IMR-90 (cell line): ENCODE data around the gene THOC6. TPM values are rescaled to one million over a fixed set of nuclear protein-coding genes. Genes with fewer than 3 reads are reported as not detected.

Source experiments
- ATAC-seq: fragments of 200-7000 bp; cut with Tn5 transposase; 2 replicates; pipeline ENCODE4 v1.9.1; 2020; ENCODE audit warnings: low read depth, mild to moderate bottlenecking, moderate library complexity
- BruUV-seq: library from RNA; stranded (reverse); fragments of 400-500 nt; replicated peaks from 2 replicates; lab custom pipeline; 2021; lab: Mats Ljungman, UMichigan
- CTCF ChIA-PET: fragments of 300-600 bp; formaldehyde crosslinking; extraction: SDS; loops from one replicate; lab custom pipeline; 2021; ENCODE audit warnings: antibody characterized with exemption; lab: Yijun Ruan, JAX
- POLR2A ChIA-PET: fragments of 300-600 bp; sonication (Branson Sonifier 250); formaldehyde crosslinking; loops from one replicate; lab custom pipeline; 2022; ENCODE audit warnings: antibody characterized with exemption; ENCODE audit not compliant: unreplicated experiment; lab: Charles Lee
- DNase-seq: peaks from one replicate; pipeline ENCODE4 v3.0.0; 2013
- H2AFZ ChIP-seq: replicated peaks from 2 replicates; pipeline ENCODE3; 2013; ENCODE audit warnings: low read length, mild to moderate bottlenecking; ENCODE audit not compliant: poor library complexity
- H2AK5ac ChIP-seq: 2 replicates; pipeline ENCODE4 v1.6.1; 2013; ENCODE audit warnings: low read depth, low read length, inconsistent platforms
- H2AK9ac ChIP-seq: replicated peaks from 2 replicates; pipeline ENCODE3; 2013; ENCODE audit warnings: mild to moderate bottlenecking, low read depth, low read length, moderate library complexity; ENCODE audit not compliant: poor library complexity
- H2BK120ac ChIP-seq: 2 replicates; pipeline ENCODE4 v1.6.1; 2013; ENCODE audit warnings: low read depth, low read length, inconsistent platforms
- H2BK15ac ChIP-seq: 3 replicates; pipeline ENCODE4 v1.6.1; 2013; ENCODE audit warnings: low read depth, low read length, inconsistent platforms
- H2BK20ac ChIP-seq: 2 replicates; pipeline ENCODE4 v1.6.1; 2013; ENCODE audit warnings: low read depth, mild to moderate bottlenecking, inconsistent platforms, low read length, moderate library complexity
- H2BK5ac ChIP-seq: 2 replicates; pipeline ENCODE4 v1.6.1; 2013; ENCODE audit warnings: mild to moderate bottlenecking, low read depth, low read length, inconsistent platforms; ENCODE audit not compliant: poor library complexity, severe bottlenecking
- H3K14ac ChIP-seq: replicated peaks from 2 replicates; pipeline ENCODE4 v1.6.1; 2013; ENCODE audit warnings: low read depth, low read length, inconsistent platforms
- H3K18ac ChIP-seq: 2 replicates; pipeline ENCODE4 v1.6.1; 2013; ENCODE audit warnings: low read depth, low read length, control low read depth
- H3K23ac ChIP-seq: 2 replicates; pipeline ENCODE4 v1.6.1; 2013; ENCODE audit warnings: low read depth, low read length, inconsistent platforms
- H3K27ac ChIP-seq: 2 replicates; pipeline ENCODE4 v1.5.1; 2013; ENCODE audit warnings: mild to moderate bottlenecking, control low read depth, low read length; ENCODE audit not compliant: insufficient read depth
- H3K27me3 ChIP-seq: 2 replicates; pipeline ENCODE4 v1.6.1; 2013; ENCODE audit warnings: low read length; ENCODE audit not compliant: control insufficient read depth, insufficient read depth
- H3K36me3 ChIP-seq: 2 replicates; pipeline ENCODE4 v1.6.1; 2013; ENCODE audit warnings: low read length, mixed read lengths; ENCODE audit not compliant: control insufficient read depth, insufficient read depth
- H3K4ac ChIP-seq: 2 replicates; pipeline ENCODE4 v1.6.1; 2013; ENCODE audit warnings: low read depth, low read length, inconsistent platforms
- H3K4me1 ChIP-seq: 2 replicates; pipeline ENCODE4 v1.6.1; 2013; ENCODE audit warnings: low read length, mixed read lengths; ENCODE audit not compliant: control insufficient read depth, insufficient read depth
- H3K4me2 ChIP-seq: 2 replicates; pipeline ENCODE4 v1.6.1; 2013; ENCODE audit warnings: low read depth, mild to moderate bottlenecking, control low read depth, low read length, moderate library complexity
- H3K4me3 ChIP-seq: 2 replicates; pipeline ENCODE4 v1.5.1; 2013; ENCODE audit warnings: low read depth, mild to moderate bottlenecking, control low read depth, low read length, moderate library complexity; ENCODE audit not compliant: insufficient read depth
- H3K56ac ChIP-seq: 2 replicates; pipeline ENCODE4 v1.6.1; 2013; ENCODE audit warnings: low read length, inconsistent platforms; ENCODE audit not compliant: insufficient read depth; ENCODE audit errors: extremely low read depth
- H3K79me1 ChIP-seq, 2 experiments: 2 replicates each; pipeline ENCODE4 v1.6.1; 2013; ENCODE audit warnings: low read length in 2 of 2, inconsistent platforms in 1 of 2, low read depth in 1 of 2
- H3K9ac ChIP-seq: 2 replicates; pipeline ENCODE4 v1.6.1; 2013; ENCODE audit warnings: low read depth, low read length, control low read depth
- H3K9me1 ChIP-seq: 2 replicates; pipeline ENCODE4 v1.6.1; 2013; ENCODE audit warnings: low read length, inconsistent platforms; ENCODE audit not compliant: insufficient read depth
- H3K9me3 ChIP-seq: 2 replicates; pipeline ENCODE4 v1.6.1; 2013; ENCODE audit warnings: low read length; ENCODE audit not compliant: control insufficient read depth, insufficient read depth
- H4K20me1 ChIP-seq: 2 replicates; pipeline ENCODE4 v1.6.1; 2013; ENCODE audit warnings: low read length, inconsistent platforms; ENCODE audit not compliant: insufficient read depth
- H4K5ac ChIP-seq: 2 replicates; pipeline ENCODE4 v1.6.1; 2013; ENCODE audit warnings: mild to moderate bottlenecking, low read depth, low read length, control low read depth
- H4K8ac ChIP-seq, 2 experiments: 2 replicates each; pipeline ENCODE4 v1.6.1; 2013; ENCODE audit warnings: low read depth in 2 of 2, low read length in 2 of 2, control low read depth in 1 of 2, inconsistent platforms in 1 of 2
- H4K91ac ChIP-seq: 2 replicates; pipeline ENCODE4 v1.6.1; 2013; ENCODE audit warnings: low read depth, low read length, inconsistent platforms; ENCODE audit not compliant: insufficient read depth
- BHLHE40 ChIP-seq: fragments of 150-350 bp; IDR thresholded peaks from 2 replicates; pipeline ENCODE4 v1.6.1; 2016; ENCODE audit warnings: mild to moderate bottlenecking, low read depth, low read length
- CEBPB ChIP-seq: IDR thresholded peaks from 2 replicates; pipeline ENCODE4 v1.6.1; 2012; ENCODE audit warnings: low read depth, low read length, improper control_type of control experiment
- ELK1 ChIP-seq: fragments of 150-350 bp; IDR thresholded peaks from 2 replicates; pipeline ENCODE4 v1.6.1; 2016; ENCODE audit warnings: low read depth, mild to moderate bottlenecking, low read length, moderate library complexity, borderline replicate concordance
- FOS ChIP-seq: fragments of 150-350 bp; IDR thresholded peaks from 2 replicates; pipeline ENCODE4 v1.6.1; 2016; ENCODE audit warnings: low read depth, low read length
- MAFK ChIP-seq: IDR thresholded peaks from 2 replicates; pipeline ENCODE4 v1.6.1; 2012; ENCODE audit warnings: low read depth, low read length, improper control_type of control experiment
- MXI1 ChIP-seq: IDR thresholded peaks from 2 replicates; pipeline ENCODE4 v1.6.1; 2012; ENCODE audit warnings: low read depth, mild to moderate bottlenecking, low read length, moderate library complexity, borderline replicate concordance
- NFE2L2 ChIP-seq: fragments of 150-350 bp; IDR thresholded peaks from 2 replicates; pipeline ENCODE4 v1.6.1; 2016; ENCODE audit warnings: low read depth, mild to moderate bottlenecking, low read length
- POLR2A ChIP-seq: IDR thresholded peaks from 2 replicates; pipeline ENCODE4 v1.6.1; 2012; ENCODE audit warnings: mild to moderate bottlenecking, low read depth, low read length
- RAD21 ChIP-seq: IDR thresholded peaks from 2 replicates; pipeline ENCODE4 v1.6.1; 2012; ENCODE audit warnings: low read length, improper control_type of control experiment
- RCOR1 ChIP-seq: IDR thresholded peaks from 2 replicates; pipeline ENCODE4 v1.6.1; 2012; ENCODE audit warnings: mild to moderate bottlenecking, low read length, improper control_type of control experiment; ENCODE audit not compliant: insufficient replicate concordance
- SMC3 ChIP-seq: fragments of 150-350 bp; IDR thresholded peaks from 2 replicates; pipeline ENCODE4 v1.6.1; 2016; ENCODE audit warnings: low read depth, mild to moderate bottlenecking, antibody characterized with exemption, low read length, moderate library complexity
- WGBS, 2 experiments: methylation state at CpG; one replicate each; pipeline versions ENCODE4 v1.1.5 to v1.1.7; 2013; ENCODE audit warnings: missing lambda C conversion rate in 2 of 2; ENCODE audit not compliant: insufficient read length in 1 of 2; ENCODE audit errors: extremely low coverage in 2 of 2; 5-methylcytosine and 5-hydroxymethylcytosine counted together
- dilution Hi-C: fragments of 300-500 bp; cut with HindIII; formaldehyde crosslinking; loops from one replicate; pipeline ENCODE4 v1.14.3; 2018; ENCODE audit warnings: low sequenced_read_pairs; ENCODE audit not compliant: unreplicated experiment
- in situ Hi-C: fragments of 300-500 bp; cut with MboI; formaldehyde crosslinking; loops from 3 replicates; pipeline ENCODE4 v1.14.3; 2019; ENCODE audit warnings: low sequenced_read_pairs, inconsistent platforms, mixed read lengths
- intact Hi-C: fragments of 100-400 bp; cut with micrococcal nuclease; formaldehyde crosslinking; loops from 2 replicates; pipeline ENCODE4 v1.10.0; 2022
- polyA plus RNA-seq, 3 experiments: library from polyadenylated mRNA; depleted of rRNA; stranded (reverse); fragments of >200 nt; gene quantifications; 2 replicates each; pipeline ENCODE4 v1.2.3, GENCODE V29; 2012; ENCODE audit warnings: low replicate concordance in 1 of 3
- total RNA-seq: library from RNA; depleted of rRNA; stranded (reverse); fragments of >200 nt; gene quantifications from 2 replicates; pipeline ENCODE4 v1.2.3, GENCODE V29; 2012
- TF ChIP-seq, protein P1 (sequence below): conservative IDR thresholded peaks from 2 replicates; pipeline ENCODE4 v1.5.1; 2012; ENCODE audit warnings: mild to moderate bottlenecking, low read depth, low read length, improper control_type of control experiment

THOC6 gene
- total and polyA plus RNA-seq, 2 of the 4 experiments (the other 2 are of a cell fraction): 16.8 to 23.1 TPM

- Histone ChIP-seq H3K23ac (0 out of 2 replicates have a peak overlapping the region, but pooled peaks have one; percentile 35), H3K4ac (peak overlapping the region; percentile 61; the same call in 1 of the 2 replicates), H2BK5ac (no peak overlapping the region), H2AK5ac (peak overlapping the region; percentile 65; the same call in 1 of the 2 replicates), H2BK20ac (no peak overlapping the region), H3K36me3 (no peaks in the 10 kb centered on the region), H3K27ac (peak overlapping the region; percentile 51; the same call in 1 of the 2 replicates), H2BK120ac (no peak overlapping the region), H4K20me1 (no peaks in the 10 kb centered on the region), H3K56ac (no peak overlapping the region), H2BK15ac (no peak overlapping the region), H2AK9ac (no peak overlapping the region), H4K5ac (no peak overlapping the region), H2AFZ (peak overlapping the region; percentile 98), H3K9ac (peak overlapping the region; percentile 57; the same call in 1 of the 2 replicates), H3K9me3 (no peaks in the 10 kb centered on the region), H3K79me1 (peaks cover 14 to 22% of the 10 kb centered on the region in 2 experiments), H3K27me3 (no peaks in the 10 kb centered on the region), H4K8ac (no peak overlapping the region), H3K4me1 (peaks cover 6% of the 10 kb centered on the region), H3K4me3 (peak overlapping the region; percentile 94), H3K14ac (no peak overlapping the region; the same call in 1 of the 2 replicates), H4K91ac (no peak overlapping the region), H3K4me2 (peak overlapping the region; percentile 85), H3K18ac (no peak overlapping the region), H3K9me1 (0 out of 2 replicates have a peak, but pooled peaks cover 4% of the 10 kb centered on the region)
- ATAC-seq (no peak), DNase-seq (peak; percentile 2)
- 2% methylated on average over 10 of the region's 43 CpGs; no CpG with 5 or more reads in 1 of the 2 experiments for WGBS, 2 experiments
- no TSS peak for BruUV-seq
- intact Hi-C loops (no loop called here), in situ Hi-C loops (no loop called here), dilution Hi-C loops (no loop called here)
- TF ChIP-seq MAFK (no peak), CEBPB (no peak), RAD21 (no peak), POLR2A (no peak), BHLHE40 (no peak), ELK1 (no peak), SMC3 (no peak), FOS (no peak), NFE2L2 (no peak), MXI1 (no peak), RCOR1 (no peak)
- TF ChIP-seq, protein P1, sequence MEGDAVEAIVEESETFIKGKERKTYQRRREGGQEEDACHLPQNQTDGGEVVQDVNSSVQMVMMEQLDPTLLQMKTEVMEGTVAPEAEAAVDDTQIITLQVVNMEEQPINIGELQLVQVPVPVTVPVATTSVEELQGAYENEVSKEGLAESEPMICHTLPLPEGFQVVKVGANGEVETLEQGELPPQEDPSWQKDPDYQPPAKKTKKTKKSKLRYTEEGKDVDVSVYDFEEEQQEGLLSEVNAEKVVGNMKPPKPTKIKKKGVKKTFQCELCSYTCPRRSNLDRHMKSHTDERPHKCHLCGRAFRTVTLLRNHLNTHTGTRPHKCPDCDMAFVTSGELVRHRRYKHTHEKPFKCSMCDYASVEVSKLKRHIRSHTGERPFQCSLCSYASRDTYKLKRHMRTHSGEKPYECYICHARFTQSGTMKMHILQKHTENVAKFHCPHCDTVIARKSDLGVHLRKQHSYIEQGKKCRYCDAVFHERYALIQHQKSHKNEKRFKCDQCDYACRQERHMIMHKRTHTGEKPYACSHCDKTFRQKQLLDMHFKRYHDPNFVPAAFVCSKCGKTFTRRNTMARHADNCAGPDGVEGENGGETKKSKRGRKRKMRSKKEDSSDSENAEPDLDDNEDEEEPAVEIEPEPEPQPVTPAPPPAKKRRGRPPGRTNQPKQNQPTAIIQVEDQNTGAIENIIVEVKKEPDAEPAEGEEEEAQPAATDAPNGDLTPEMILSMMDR: no peak
- CTCF ChIA-PET: interaction anchor here (0.6 kb wide), 1 partner anchor 566 kb away, joined by 3 read pairs; no protein-coding TSS in a partner anchor
- POLR2A ChIA-PET: interaction anchor here (0.7 kb wide), 1 partner anchor 260 kb away, joined by 3 read pairs; the partner anchor contains the start of gene PRSS27
Measured at GRCh38 chr16:2979669-2980226, 44.1 kb upstream of the THOC6 start.
